H1 (cell line): ENCODE measurements around the gene STARD13. TPM values are rescaled to one million over a fixed set of nuclear protein-coding genes. Genes with fewer than 3 reads are reported as not detected.

ENCODE experiments used
- CTCF ChIA-PET: fragments of 300-600 bp; sonication (Branson Sonifier 250); formaldehyde crosslinking; loops from one replicate; lab custom pipeline; 2021; ENCODE audit not compliant: partially characterized antibody; lab: Charles Lee
- POLR2A ChIA-PET: fragments of 300-600 bp; sonication (Branson Sonifier 250); formaldehyde crosslinking; loops from one replicate; lab custom pipeline; 2021; ENCODE audit warnings: inconsistent platforms; ENCODE audit not compliant: partially characterized antibody; lab: Charles Lee
- DNase-seq, 2 experiments: peaks; one replicate each; pipeline versions ENCODE4 v3.0.0 to v3.0.0-alpha.2; 2010 to 2022; ENCODE audit warnings: low spot score in 2 of 2, low read depth in 1 of 2, mixed read lengths in 1 of 2
- FAIRE-seq: peaks from 2 replicates; lab custom pipeline; 2011; peaks lifted over from hg19 to GRCh38; lab: Jason Lieb, UNC
- H2AFZ ChIP-seq: 2 replicates; pipeline ENCODE4 v1.8.1; 2012; ENCODE audit warnings: low read length, inconsistent platforms
- H2AK5ac ChIP-seq: 2 replicates; pipeline ENCODE4 v1.6.1; 2013; ENCODE audit warnings: low read depth, low read length
- H2BK120ac ChIP-seq: replicated peaks from 2 replicates; pipeline ENCODE3; 2013; ENCODE audit warnings: low read depth, low read length, inconsistent platforms
- H2BK12ac ChIP-seq: 2 replicates; pipeline ENCODE4 v1.6.1; 2013; ENCODE audit warnings: low read depth, low read length
- H2BK15ac ChIP-seq: 2 replicates; pipeline ENCODE4 v1.6.1; 2013; ENCODE audit warnings: low read length
- H2BK20ac ChIP-seq: 2 replicates; pipeline ENCODE4 v1.6.1; 2013; ENCODE audit warnings: low read length
- H2BK5ac ChIP-seq: 2 replicates; pipeline ENCODE4 v1.6.1; 2013; ENCODE audit warnings: low read depth, low read length
- H3K14ac ChIP-seq: 2 replicates; pipeline ENCODE4 v1.6.1; 2013; ENCODE audit warnings: inconsistent platforms; ENCODE audit not compliant: insufficient read length
- H3K18ac ChIP-seq: 2 replicates; pipeline ENCODE4 v1.6.1; 2013; ENCODE audit warnings: low read length; ENCODE audit errors: extremely low read depth
- H3K23ac ChIP-seq: 2 replicates; pipeline ENCODE4 v1.6.1; 2013; ENCODE audit warnings: inconsistent platforms; ENCODE audit not compliant: insufficient read length
- H3K23me2 ChIP-seq: 2 replicates; pipeline ENCODE4 v1.6.1; 2013; ENCODE audit warnings: low read depth, low read length
- H3K27ac ChIP-seq: 2 replicates; pipeline ENCODE4 v1.6.1; 2011; ENCODE audit warnings: low read depth, low read length, inconsistent platforms
- H3K27me3 ChIP-seq, 4 experiments: replicated peaks in 1 of 4; 1 replicate in 1 of 4; 2 replicates in 3 of 4; pipeline versions ENCODE4 v1.6.1 to v1.8.1; 2011 to 2013; ENCODE audit warnings: low read length in 3 of 4, mild to moderate bottlenecking in 3 of 4, inconsistent platforms in 2 of 4, mixed read lengths in 2 of 4, moderate library complexity in 1 of 4; ENCODE audit not compliant: control insufficient read depth in 3 of 4, insufficient read depth in 3 of 4; ENCODE audit errors: extremely low read depth in 1 of 4
- H3K36me3 ChIP-seq, 4 experiments: 2 replicates each; pipeline versions ENCODE4 v1.6.1 to v1.8.1; 2011 to 2013; ENCODE audit warnings: mild to moderate bottlenecking in 4 of 4, low read length in 3 of 4, moderate library complexity in 2 of 4, control low read depth in 1 of 4, inconsistent platforms in 1 of 4; ENCODE audit not compliant: insufficient read depth in 4 of 4, control insufficient read depth in 2 of 4
- H3K4ac ChIP-seq: replicated peaks from 2 replicates; pipeline ENCODE3; 2013; ENCODE audit warnings: low read length, low read depth, mixed read lengths, inconsistent platforms; ENCODE audit not compliant: insufficient read length
- H3K4me1 ChIP-seq, 4 experiments: replicated peaks in 1 of 4; 1 replicate in 1 of 4; 2 replicates in 3 of 4; pipeline versions ENCODE4 v1.6.1 to v1.8.1; 2011 to 2013; ENCODE audit warnings: low read length in 3 of 4, inconsistent platforms in 2 of 4, mixed read lengths in 1 of 4; ENCODE audit not compliant: insufficient read depth in 4 of 4, control insufficient read depth in 3 of 4
- H3K4me2 ChIP-seq, 2 experiments: 2 replicates each; pipeline versions ENCODE4 v1.6.1 to v1.8.1; 2011 to 2013; ENCODE audit warnings: low read depth in 2 of 2, low read length in 2 of 2, control low read depth in 1 of 2, inconsistent platforms in 1 of 2, mild to moderate bottlenecking in 1 of 2; ENCODE audit not compliant: insufficient read depth in 1 of 2
- H3K4me3 ChIP-seq, 4 experiments: fragments of 200-600, 300-600 bp in 1 of 4; sonication (generic), shearing (Covaris generic), sonication (Bioruptor Twin) in 1 of 4; 2 replicates each; pipeline versions ENCODE4 v1.5.1 to v1.8.1; 2011 to 2016; ENCODE audit warnings: low read length in 4 of 4, low read depth in 3 of 4, control low read depth in 2 of 4, inconsistent platforms in 2 of 4, mild to moderate bottlenecking in 2 of 4, mixed read lengths in 1 of 4, moderate library complexity in 1 of 4; ENCODE audit not compliant: insufficient read depth in 2 of 4; ENCODE audit errors: extremely low read depth in 1 of 4
- H3K56ac ChIP-seq: replicated peaks from 2 replicates; pipeline ENCODE3; 2013; ENCODE audit warnings: low read depth, mild to moderate bottlenecking, mixed read lengths, low read length, inconsistent platforms; ENCODE audit not compliant: insufficient read length
- H3K79me1 ChIP-seq: 2 replicates; pipeline ENCODE4 v1.6.1; 2013; ENCODE audit warnings: low read depth, low read length, control low read depth
- H3K79me2 ChIP-seq, 2 experiments: 2 replicates each; pipeline versions ENCODE4 v1.6.1 to v1.8.1; 2012 to 2013; ENCODE audit warnings: low read length in 2 of 2, mild to moderate bottlenecking in 2 of 2, inconsistent platforms in 1 of 2; ENCODE audit not compliant: insufficient read depth in 2 of 2, control insufficient read depth in 1 of 2
- H3K9ac ChIP-seq, 4 experiments: replicated peaks in 1 of 4; 1 replicate in 1 of 4; 2 replicates in 3 of 4; pipeline versions ENCODE4 v1.6.1 to v1.8.1; 2011 to 2013; ENCODE audit warnings: low read depth in 3 of 4, low read length in 3 of 4, control low read depth in 2 of 4, mild to moderate bottlenecking in 2 of 4, moderate library complexity in 2 of 4, inconsistent platforms in 1 of 4; ENCODE audit errors: extremely low read depth in 1 of 4
- H3K9me3 ChIP-seq, 2 experiments: 2 replicates each; pipeline versions ENCODE4 v1.6.1 to v1.8.1; 2012 to 2013; ENCODE audit warnings: mild to moderate bottlenecking in 2 of 2, moderate library complexity in 2 of 2, control low read depth in 1 of 2, inconsistent platforms in 1 of 2, low read depth in 1 of 2, low read length in 1 of 2, mixed read lengths in 1 of 2; ENCODE audit not compliant: insufficient read depth in 2 of 2
- H4K20me1 ChIP-seq, 2 experiments: replicated peaks in 1 of 2; 2 replicates each; pipeline versions ENCODE3 to v1.8.1; 2011 to 2013; ENCODE audit warnings: inconsistent platforms in 2 of 2, low read length in 2 of 2, mild to moderate bottlenecking in 1 of 2; ENCODE audit not compliant: insufficient read depth in 2 of 2, control insufficient read depth in 1 of 2
- H4K5ac ChIP-seq: 2 replicates; pipeline ENCODE4 v1.6.1; 2013; ENCODE audit warnings: low read length, low read depth, mixed read lengths, inconsistent platforms; ENCODE audit not compliant: insufficient read length
- H4K8ac ChIP-seq: 2 replicates; pipeline ENCODE4 v1.8.0; 2013; ENCODE audit warnings: mild to moderate bottlenecking, moderate library complexity, low read length, inconsistent platforms; ENCODE audit not compliant: insufficient read depth; ENCODE audit errors: extremely low read depth
- H4K91ac ChIP-seq: replicated peaks from 2 replicates; pipeline ENCODE3; 2013; ENCODE audit warnings: low read length, mixed read lengths, inconsistent platforms; ENCODE audit not compliant: insufficient read length
- BRCA1 ChIP-seq: IDR thresholded peaks from 2 replicates; pipeline ENCODE4 v1.6.1; 2012; ENCODE audit warnings: low read depth, low read length, improper control_type of control experiment
- EZH2 ChIP-seq: fragments of 200-600 bp; sonication (generic); IDR thresholded peaks from 2 replicates; pipeline ENCODE4 v1.7.1; 2012; ENCODE audit warnings: low read depth, mild to moderate bottlenecking, moderate library complexity, low read length, inconsistent platforms; ENCODE audit not compliant: severe bottlenecking
- FOSL1 ChIP-seq: IDR thresholded peaks from 2 replicates; pipeline ENCODE4 v1.6.1; 2011; ENCODE audit warnings: mild to moderate bottlenecking, low read depth, low read length, moderate library complexity; ENCODE audit not compliant: insufficient read depth
- NANOG ChIP-seq: IDR thresholded peaks from 2 replicates; pipeline ENCODE4 v1.6.1; 2011; ENCODE audit warnings: low read length, low read depth, mild to moderate bottlenecking, inconsistent platforms; ENCODE audit not compliant: insufficient read depth, poor library complexity, severe bottlenecking
- POU5F1 ChIP-seq: IDR thresholded peaks from 2 replicates; pipeline ENCODE4 v1.6.1; 2011; ENCODE audit warnings: low read depth, mild to moderate bottlenecking, low read length, moderate library complexity
- SIX5 ChIP-seq: IDR thresholded peaks from 2 replicates; pipeline ENCODE4 v1.6.1; 2011; ENCODE audit warnings: mild to moderate bottlenecking, low read depth, low read length
- SP2 ChIP-seq: IDR thresholded peaks from 2 replicates; pipeline ENCODE4 v1.6.1; 2012; ENCODE audit warnings: mild to moderate bottlenecking, low read length, inconsistent platforms
- TBP ChIP-seq: IDR thresholded peaks from 2 replicates; pipeline ENCODE4 v1.6.1; 2011; ENCODE audit warnings: low read depth, low read length, improper control_type of control experiment
- ZNF274 ChIP-seq: IDR thresholded peaks from 2 replicates; pipeline ENCODE4 v1.7.0; 2012; ENCODE audit warnings: low read length, borderline replicate concordance; ENCODE audit errors: extremely low read depth
- WGBS, 2 experiments: shearing (Covaris generic) in 1 of 2; methylation state at CpG; one replicate each; pipeline versions ENCODE4 v1.1.6 to v1.1.7; 2013 to 2015; ENCODE audit warnings: low lambda C conversion rate in 2 of 2, mixed read lengths in 2 of 2, inconsistent platforms in 1 of 2, low coverage in 1 of 2, missing lambda C conversion rate in 1 of 2; ENCODE audit not compliant: insufficient replicate concordance in 2 of 2, insufficient coverage in 1 of 2, insufficient read length in 1 of 2; ENCODE audit errors: extremely low coverage in 1 of 2, missing lambda C conversion rate in 1 of 2; 5-methylcytosine and 5-hydroxymethylcytosine counted together
- polyA plus RNA-seq, 7 experiments: library from polyadenylated mRNA; depleted of rRNA in 3 of 7; stranded (reverse) in 5 of 7; unstranded in 2 of 7; fragments of >200 nt in 5 of 7; fragments of 200-250 nt in 2 of 7; gene quantifications; 1 replicate in 5 of 7; 2 replicates in 1 of 7; 4 replicates in 1 of 7; pipeline versions ENCODE4 v1.2.1 to v1.2.3, GENCODE V29; 2011 to 2013; ENCODE audit warnings: missing spikeins in 2 of 7, mixed read lengths in 2 of 7
- total RNA-seq: library from RNA; stranded (reverse); fragmentation: NEBNext Ultra II Directional; extraction: Animal tissue kit (Norgen Biotek cat#: 25700); gene quantifications from 2 replicates; pipeline ENCODE4 v1.2.1, GENCODE V29; 2021
- TF ChIP-seq, protein P1 (sequence below): IDR thresholded peaks from 2 replicates; pipeline ENCODE4 v1.6.1; 2011; ENCODE audit warnings: low read depth, mild to moderate bottlenecking, low read length; ENCODE audit not compliant: insufficient read depth

Gene STARD13
- total and polyA plus RNA-seq, 2 of the 8 experiments (the other 6 are each of a cell fraction or from before 2014, with no cell fraction given), result 0.82 to 2.9 TPM

DNA sequence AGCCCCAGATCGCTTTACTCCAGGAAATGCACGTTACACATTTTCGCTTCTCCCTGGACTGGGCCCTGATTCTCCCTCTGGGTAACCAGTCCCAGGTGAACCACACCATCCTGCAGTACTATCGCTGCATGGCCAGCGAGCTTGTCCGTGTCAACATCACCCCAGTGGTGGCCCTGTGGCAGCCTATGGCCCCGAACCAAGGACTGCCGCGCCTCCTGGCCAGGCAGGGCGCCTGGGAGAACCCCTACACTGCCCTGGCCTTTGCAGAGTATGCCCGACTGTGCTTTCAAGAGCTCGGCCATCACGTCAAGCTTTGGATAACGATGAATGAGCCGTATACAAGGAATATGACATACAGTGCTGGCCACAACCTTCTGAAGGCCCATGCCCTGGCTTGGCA lies 224.7 kb downstream of the STARD13 start:
- Histone ChIP-seq H3K4ac (no peak overlapping the region), H4K8ac (no peak overlapping the region), H3K23me2 (no peaks in the 10 kb centered on the region), H3K79me2 (no peaks in the 10 kb centered on the region), H3K36me3 (no peaks in the 10 kb centered on the region)
- 94% methylated on average over 15 of the region's 15 CpGs; no CpG with 5 or more reads in 1 of the 2 experiments for WGBS, 2 experiments
- POLR2A ChIA-PET, result no interaction called here
- TF ChIP-seq NANOG, result no peak
- TF ChIP-seq FOSL1, result no peak
- no peak for TF ChIP-seq ZNF274
- no peak for TF ChIP-seq POU5F1
- no peak for TF ChIP-seq EZH2
- TF ChIP-seq, protein P1, sequence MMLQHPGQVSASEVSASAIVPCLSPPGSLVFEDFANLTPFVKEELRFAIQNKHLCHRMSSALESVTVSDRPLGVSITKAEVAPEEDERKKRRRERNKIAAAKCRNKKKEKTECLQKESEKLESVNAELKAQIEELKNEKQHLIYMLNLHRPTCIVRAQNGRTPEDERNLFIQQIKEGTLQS, result no peak
- no peak for TF ChIP-seq BRCA1
- no peak for TF ChIP-seq SP2
- no peak for TF ChIP-seq SIX5
- TF ChIP-seq TBP, result no peak
- TF ChIP-seq, all 59 proteins: peak for 0
- no peak overlapping the region for H2BK12ac ChIP-seq
- no peak overlapping the region for H3K23ac ChIP-seq
- no peaks in the 10 kb centered on the region for H3K4me1 ChIP-seq
- no peaks in the 10 kb centered on the region for H3K27me3 ChIP-seq
- H3K14ac ChIP-seq, result no peak overlapping the region
- H3K56ac ChIP-seq, result no peak overlapping the region
- H2AFZ ChIP-seq, result no peak overlapping the region
- FAIRE-seq, result no peak
- H4K5ac ChIP-seq, result no peak overlapping the region
- H2AK5ac ChIP-seq, result no peak overlapping the region
- no peak overlapping the region for H2BK20ac ChIP-seq
- H4K91ac ChIP-seq, result no peak overlapping the region
- H3K79me1 ChIP-seq, result no peaks in the 10 kb centered on the region
- H3K9ac ChIP-seq, result no peak overlapping the region
- DNase-seq, result no peak
- H3K4me2 ChIP-seq, result no peak overlapping the region
- no peak overlapping the region for H3K27ac ChIP-seq
- no peak overlapping the region for H3K4me3 ChIP-seq
- no peaks in the 10 kb centered on the region for H3K9me3 ChIP-seq
- no peak overlapping the region for H2BK120ac ChIP-seq
- CTCF ChIA-PET, result no interaction called here
- no peak overlapping the region for H3K18ac ChIP-seq
- no peak overlapping the region for H2BK15ac ChIP-seq
- no peaks in the 10 kb centered on the region for H4K20me1 ChIP-seq
- H2BK5ac ChIP-seq, result no peak overlapping the region
